ENCODE results near the gene MMP10. TPM values are rescaled to one million over a fixed set of nuclear protein-coding genes. Genes with fewer than 3 reads are reported as not detected.

MMP10 gene
- total and polyA plus RNA-seq, 2 donors (not counting 1 experiment from before 2014, with no cell fraction given) = not detected

Other genes starting within 250 kb of the MMP10 start
- not detected in 2 replicates for gene MMP7, start 249.9 kb downstream of the MMP10 start, total RNA-seq
- not detected in 2 replicates for gene MMP7, start 249.9 kb downstream of the MMP10 start, polyA plus RNA-seq
- gene MMP20, start 155.3 kb downstream of the MMP10 start, total RNA-seq = not detected in 2 replicates
- not detected in 2 replicates for gene MMP20, start 155.3 kb downstream of the MMP10 start, polyA plus RNA-seq
- gene MMP27, start 74.9 kb downstream of the MMP10 start, total RNA-seq = not detected in 2 replicates
- not detected in 2 replicates for gene MMP27, start 74.9 kb downstream of the MMP10 start, polyA plus RNA-seq
- not detected in 2 replicates for gene MMP8, start 55.7 kb downstream of the MMP10 start, total RNA-seq
- not detected in 2 replicates for gene MMP8, start 55.7 kb downstream of the MMP10 start, polyA plus RNA-seq
- not detected in 2 replicates for gene MMP1, start 17.5 kb upstream of the MMP10 start, total RNA-seq
- not detected in 2 replicates for gene MMP1, start 17.5 kb upstream of the MMP10 start, polyA plus RNA-seq
- gene MMP3, start 63.0 kb upstream of the MMP10 start, total RNA-seq = not detected in 2 replicates
- not detected in 2 replicates for gene MMP3, start 63.0 kb upstream of the MMP10 start, polyA plus RNA-seq
- not detected in 2 replicates for gene MMP12, start 94.4 kb upstream of the MMP10 start, total RNA-seq
- not detected in 2 replicates for gene MMP12, start 94.4 kb upstream of the MMP10 start, polyA plus RNA-seq
- gene MMP13, start 175.1 kb upstream of the MMP10 start, total RNA-seq = not detected in 2 replicates
- gene MMP13, start 175.1 kb upstream of the MMP10 start, polyA plus RNA-seq = not detected in 2 replicates

Measured in B cell (primary cell).